Measurements from ENCODE around the gene ZIC2.

The ZIC2 gene

DNA sequence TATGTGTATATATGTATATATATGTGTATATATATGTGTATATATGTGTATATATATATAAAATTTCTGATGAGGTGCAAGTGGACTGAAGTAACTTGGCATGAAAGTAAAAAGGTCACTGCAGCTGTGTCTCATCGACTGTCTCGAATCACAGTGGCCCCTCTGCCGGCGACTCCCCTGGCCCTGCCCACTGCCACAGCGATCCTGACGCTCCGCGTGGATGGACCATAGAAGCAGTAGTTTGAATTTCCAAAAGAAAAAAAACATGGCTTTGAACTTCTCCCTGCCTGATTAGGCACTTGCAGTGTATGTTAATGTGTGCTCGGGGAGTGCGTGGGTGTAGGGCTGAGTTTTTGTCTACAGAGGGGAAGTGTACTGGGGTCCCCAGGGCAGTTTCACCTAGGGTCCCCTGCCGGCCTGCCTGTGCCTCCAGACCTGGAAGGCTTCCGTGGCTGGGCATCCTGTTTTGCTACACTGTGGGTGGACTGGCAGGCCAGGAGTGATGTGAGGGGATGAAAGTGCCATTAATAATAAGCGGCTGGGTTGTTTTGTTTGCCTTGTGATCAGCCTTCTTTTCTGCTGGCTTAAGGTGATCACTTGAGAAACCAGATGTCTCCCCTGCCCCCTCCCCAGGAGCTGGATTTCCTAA, 20.8 kb upstream of the ZIC2 start:
- no peak for DNase-seq

DNA sequence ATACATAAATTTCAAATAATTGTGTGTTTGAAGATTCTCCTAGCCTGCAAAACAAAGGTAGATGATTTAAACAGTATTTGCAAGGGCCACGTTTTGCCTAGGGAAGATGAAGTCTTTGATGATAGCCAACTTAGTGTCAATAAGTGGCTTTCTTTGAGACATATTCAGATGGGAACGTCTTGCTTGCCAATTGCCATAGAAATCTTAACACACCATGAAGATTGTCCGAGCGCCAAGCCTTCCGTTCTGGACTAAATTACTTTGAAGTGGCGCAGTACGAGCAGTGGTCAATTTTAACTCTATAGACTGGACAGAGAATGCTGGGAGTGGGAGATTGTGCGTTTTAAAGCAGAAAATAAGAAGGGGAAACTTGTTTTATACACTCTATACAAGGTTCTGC, 19.9 kb upstream of the ZIC2 start:
- DNase-seq, result no peak

DNA sequence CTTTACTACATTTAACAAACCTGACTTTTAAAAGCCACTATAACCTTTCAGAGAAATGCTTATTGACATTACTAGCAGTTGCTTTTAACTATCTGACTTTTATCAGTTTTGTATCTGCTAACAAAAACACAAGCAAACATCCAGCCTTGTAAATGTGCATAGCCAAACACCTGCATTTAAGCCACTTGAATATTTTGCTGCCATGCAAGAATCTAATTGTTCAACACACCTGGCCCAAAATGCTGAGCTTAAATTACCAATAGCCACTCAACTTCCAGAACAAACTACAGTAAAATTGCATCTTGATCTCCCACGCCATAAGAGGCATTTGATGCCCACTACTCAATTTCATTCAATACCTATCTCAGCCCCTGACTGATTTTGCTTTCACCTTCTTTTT, 19.3 kb upstream of the ZIC2 start:
- no peak for DNase-seq

DNA sequence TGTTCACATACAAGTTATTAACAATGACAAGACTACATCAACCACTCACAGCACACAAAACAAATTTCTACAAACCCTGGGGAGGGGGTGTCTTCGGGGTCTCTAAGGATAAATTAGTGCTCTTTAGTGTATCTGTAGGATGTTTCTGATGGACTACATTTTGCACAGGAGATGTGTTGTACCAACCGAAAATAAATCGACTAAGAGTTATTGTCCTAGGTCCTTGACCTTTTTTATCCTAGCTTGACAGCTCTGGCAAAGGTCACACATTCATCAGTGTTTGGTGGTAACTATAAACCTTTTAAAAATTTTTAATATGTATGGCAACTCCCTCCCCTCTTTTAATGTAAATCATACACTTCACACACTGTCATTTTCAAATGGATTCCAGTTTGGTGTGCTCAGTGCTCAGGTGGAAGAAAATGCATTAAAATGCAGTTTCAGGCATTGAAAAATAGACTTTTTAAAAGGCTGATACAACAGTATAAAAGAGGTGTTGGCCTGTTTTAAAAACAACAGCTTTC, 17.7 kb upstream of the ZIC2 start:
- no peak for DNase-seq

DNA sequence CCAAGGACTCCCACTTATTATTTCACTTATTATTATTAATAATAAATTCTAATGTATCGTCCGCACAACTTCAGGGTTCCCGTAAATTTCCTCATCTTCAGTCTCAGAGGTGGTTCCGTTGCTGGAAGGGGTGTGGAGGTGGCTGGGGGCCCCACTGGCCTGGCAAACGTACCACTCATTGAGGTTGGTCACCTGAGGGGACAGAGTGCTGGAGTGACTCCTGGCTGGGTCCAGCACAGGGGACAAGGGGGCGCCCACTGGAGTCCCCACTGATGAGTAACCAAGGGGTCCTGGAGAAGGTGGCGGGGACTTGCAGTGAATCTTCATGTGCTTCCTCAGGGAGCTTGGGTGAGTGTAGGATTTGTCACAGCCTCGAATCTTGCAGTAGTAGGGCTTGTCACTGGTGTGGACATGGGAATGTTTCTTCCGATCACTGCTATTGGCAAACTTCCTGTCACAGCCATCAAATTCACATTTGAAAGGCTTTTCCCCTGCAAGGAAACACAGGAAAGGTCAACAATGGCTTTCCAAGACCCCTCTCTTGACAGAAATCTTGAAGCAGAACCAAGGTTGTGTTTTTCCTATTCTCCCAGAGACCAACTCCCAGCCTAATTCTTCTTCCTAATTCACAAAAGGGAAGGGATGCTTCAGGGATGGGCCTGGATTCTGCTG, 16.1 kb upstream of the ZIC2 start:
- DNase-seq, result no peak

DNA sequence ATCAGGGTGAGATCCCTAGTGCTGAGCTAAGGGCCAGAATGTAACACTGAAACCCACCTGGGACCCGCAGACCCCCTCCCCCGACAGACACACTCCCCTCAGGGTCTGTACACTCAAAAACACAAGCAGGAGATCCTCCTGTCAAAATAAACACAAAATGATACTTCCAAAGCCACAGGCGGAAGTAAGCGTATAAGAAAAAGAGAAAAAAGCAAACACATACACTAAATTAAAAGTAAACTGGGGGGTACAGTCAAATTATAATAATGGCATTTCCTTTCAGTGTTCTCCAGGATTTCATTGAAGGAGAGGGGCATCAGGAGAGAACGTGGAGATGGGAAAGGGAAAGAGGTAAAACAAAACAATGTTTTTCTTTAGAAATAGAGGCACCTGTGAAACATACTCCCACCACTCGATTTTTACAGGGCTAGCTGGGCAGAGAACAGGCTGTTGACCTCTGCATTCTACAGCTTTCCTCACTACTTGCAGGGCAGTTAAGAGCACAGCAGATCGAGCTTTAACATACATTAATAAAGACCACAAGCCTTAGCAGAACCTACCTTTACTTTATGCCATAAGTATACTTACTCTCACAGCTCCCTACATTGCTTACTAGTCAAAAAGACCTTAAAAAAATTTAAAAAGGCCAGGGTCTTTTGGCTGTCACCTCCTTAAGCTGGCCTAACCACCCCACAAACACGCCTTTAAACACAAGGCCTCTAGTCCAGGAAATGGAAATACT, 15.3 kb upstream of the ZIC2 start:
- DNase-seq, result no peak

DNA sequence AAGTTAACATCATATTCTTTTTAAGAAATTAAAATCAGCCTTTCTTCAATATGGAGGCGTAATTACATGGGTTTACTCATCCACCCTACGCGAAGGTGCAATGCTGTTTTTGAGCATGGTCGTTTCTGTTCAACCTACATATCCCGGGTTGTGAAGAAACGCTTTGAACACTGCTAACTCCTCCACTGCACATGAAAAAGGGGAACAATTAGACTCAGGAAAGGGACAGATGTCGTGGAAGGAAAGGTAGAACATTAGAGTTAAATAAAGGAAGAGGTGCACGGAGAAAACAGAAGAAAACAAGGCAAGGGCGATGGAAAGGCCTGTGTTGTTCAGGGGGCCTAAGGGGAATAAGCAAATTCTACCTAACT, 14.1 kb upstream of the ZIC2 start:
- DNase-seq, result no peak

DNA sequence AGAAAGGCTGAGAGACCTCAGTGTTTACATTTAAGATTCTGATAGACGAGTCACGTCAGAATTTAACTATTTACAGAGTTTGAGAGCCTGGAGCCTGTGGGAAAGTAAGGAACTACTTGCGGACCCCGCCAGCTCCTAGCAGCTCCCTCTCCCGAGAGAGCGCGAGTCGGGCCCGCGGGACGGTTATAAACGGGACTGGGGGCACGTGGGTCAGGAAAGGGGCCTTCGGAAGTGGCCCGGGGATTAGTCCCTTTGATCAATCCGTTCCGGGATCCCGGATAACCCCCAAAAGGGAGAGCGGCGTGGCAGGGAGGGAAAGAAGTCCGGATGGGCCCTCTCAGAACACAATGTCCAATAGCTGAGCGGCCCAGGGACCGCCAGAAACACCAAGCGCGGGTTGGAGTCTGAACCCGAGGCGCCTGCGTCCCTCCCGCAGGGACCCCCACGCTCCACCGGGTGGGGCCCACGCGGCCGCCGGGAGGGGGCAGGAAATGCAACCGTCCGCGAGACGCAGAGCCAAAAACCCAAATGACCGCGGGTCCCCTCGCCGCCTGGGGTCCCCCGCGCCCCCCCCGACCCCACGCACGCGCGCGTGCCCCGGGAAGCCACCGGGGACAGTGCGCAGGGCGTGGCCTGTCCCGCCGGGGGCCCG, 13.6 kb upstream of the ZIC2 start:
- DNase-seq, result no peak

DNA sequence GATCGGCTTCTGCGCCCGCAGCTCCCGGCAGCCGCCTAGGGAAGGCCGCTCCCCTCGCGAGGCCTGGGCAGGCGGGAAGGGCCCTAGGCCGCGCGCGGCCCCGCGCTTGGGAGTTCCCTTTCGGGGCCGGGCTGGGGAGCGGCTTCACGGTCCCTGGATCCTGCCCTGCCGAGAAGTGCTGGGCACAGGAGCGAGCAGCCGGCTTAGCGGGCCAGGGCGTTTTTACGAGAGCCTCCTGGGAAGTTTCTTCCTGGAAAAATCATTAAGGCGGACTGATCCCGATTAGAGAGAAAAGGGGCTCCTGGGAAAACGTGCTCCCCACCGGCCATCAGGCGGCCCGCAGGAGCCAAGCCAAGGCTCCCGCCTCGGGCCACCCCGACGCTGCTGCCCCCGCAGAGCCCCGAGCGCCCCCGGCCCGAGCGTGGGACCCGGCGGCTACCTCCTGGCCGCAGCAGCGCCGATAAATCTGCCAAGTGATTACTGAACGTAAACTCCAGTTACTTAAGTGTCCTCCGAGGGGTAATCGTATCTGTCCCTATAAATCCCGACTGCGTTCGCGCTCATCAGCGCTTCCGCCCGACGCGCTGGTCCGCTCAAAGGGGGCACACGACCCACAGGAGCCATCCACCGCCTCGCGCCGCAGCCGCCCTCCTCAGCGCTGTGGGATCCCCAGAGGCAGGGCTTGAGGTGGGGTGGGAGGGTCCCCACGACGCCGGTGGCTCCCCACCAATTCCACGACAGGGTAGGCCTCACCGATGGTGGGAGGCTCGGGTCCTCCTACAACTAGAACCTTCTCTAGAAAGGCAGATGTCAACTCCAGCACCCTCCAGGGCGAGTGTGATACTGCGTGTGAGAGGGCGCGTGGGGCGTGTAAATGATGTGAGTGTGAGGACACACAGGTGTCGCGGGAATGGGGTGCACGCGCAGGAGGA, 12.8 kb upstream of the ZIC2 start:
- no peak for DNase-seq

DNA sequence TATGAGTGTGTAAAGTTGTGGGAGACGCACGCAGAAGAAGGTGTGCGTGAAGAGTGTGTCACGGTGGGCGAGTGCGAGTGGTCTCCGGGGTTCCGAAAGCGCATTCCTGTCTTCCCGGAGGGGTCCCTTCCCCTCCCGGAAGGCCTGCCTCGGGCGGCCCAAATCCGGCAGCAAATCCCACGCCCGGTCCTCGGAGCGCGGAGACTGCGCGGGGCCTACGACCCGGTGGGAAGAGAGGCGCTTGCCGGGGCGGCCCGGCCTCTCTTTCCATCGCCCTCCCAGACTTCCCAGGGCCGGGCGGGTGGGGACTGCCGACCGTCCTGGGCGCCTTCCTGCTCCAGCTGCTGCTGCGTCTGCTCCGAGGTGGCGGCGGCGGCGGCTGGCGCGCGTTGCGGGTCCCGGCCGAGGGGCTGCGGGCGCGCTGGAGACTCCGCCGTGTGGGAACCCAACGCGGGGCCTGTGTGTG, 12.1 kb upstream of the ZIC2 start:
- DNase-seq, result no peak

DNA sequence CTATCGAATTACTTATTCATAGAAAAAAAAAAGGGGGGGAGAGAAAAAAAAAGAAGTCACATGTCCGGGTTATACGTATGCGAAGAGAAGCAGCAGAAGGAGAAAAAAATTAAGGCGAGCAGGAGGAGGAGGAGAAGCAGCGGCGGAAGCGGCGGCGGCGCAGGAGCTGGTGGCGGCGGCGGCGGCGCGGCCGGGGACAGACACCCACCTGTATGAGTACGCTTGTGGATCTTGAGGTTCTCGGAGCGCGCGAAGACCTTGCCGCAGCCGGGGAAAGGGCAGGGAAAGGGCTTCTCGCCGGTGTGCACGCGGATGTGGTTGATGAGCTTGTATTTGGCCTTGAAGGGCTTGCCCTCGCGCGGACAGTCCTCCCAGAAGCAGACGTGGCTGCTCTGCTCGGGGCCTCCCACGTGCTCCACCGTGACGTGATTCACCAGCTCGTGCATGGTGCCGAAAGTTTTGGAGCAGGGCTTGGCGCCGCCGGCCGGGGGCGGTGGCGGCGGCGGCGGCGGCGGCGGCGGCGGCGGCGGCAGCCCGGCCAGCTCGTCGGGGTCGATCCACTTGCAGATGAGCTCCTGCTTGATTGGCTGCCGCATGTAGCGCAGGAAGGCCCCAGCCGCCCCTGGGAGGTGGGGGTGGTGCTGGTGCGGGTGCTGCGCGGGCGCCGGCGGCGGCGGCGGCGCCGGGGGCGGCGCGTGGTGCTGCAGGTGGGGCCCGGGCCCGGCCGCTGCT, 11.5 kb upstream of the ZIC2 start:
- no peak for DNase-seq

DNA sequence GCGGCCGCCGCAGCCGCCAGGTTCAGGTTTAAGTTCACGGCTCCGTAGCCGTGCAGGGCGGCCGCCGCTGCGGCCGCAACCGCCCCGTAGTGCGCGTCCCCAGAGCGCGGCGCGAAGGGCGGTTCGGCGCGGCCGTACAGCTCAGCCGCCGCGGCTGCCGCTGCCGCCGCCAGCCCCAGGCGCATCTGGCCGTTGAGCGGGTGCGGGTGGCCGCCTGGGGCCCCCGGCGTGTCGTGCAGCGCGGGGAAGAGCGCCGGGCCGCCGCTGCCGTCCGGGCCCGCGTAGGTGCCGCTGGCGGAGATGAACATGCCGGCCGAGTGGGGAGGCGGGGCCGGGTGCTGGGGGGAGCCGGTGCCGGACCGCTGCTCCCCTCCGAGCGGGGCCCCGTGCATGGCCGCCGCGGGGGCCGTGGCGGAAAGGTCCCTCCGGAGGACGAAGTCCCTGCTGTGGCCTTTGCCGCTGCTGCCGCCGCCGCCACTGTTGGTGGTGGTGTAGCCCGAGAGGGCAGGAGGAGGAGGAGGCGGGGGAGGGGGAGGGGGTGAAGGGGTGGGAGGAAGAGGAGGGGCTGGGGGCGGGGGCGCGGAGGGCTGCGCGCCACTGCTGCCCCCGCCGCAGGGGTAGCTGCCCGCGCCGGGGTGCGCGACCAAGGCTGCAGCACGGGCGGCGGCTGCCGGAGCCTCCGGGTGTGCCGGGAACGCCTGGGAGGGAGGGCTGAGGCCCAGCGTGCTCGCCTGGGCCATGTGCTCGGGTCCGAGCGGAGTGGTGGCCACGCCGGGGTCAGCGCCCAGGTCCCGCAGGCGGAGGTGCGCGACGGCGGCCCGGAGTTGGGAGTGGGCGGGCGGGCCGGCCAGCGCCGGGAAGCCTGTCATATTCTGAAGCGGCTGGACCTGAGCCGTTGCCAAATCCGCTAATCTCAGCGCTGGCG, 10.7 kb upstream of the ZIC2 start:
- DNase-seq, result no peak

DNA sequence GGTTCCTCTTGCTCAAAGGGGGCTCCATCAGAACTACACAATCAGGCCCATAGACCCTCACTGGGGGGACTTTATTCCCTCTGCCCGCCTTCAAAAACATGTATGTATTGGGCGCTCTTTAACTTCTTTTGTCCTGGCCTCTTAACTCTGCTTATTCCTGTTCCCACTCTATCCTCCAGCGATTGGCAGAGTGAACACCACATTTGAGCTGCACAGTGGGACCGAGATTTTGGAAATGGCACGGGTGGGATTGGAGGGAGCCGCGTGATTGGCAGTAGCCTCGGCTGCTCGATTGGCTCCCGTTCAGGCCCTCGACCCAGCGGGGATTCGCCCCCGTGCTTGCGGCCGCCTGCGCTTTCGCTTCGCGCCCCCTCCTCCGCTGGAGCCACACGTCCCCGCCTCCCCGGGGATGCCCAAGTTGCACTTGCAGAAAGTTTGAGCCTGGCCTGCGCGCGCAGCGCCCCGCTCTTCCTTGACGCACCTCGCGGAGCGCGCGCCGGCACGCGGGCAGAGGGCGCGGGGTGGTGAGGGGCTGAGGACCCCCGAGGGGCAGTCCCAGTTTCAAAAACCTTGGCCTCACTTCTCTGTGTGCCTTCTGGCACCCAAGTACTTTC, 9.9 kb upstream of the ZIC2 start, which contains the start of gene ZIC5:
ZIC5 (minus strand) TSS at position 192 of the 614 bp plus-strand sequence; CDS start at position 28, 164 bp downstream.
- no peak for DNase-seq

DNA sequence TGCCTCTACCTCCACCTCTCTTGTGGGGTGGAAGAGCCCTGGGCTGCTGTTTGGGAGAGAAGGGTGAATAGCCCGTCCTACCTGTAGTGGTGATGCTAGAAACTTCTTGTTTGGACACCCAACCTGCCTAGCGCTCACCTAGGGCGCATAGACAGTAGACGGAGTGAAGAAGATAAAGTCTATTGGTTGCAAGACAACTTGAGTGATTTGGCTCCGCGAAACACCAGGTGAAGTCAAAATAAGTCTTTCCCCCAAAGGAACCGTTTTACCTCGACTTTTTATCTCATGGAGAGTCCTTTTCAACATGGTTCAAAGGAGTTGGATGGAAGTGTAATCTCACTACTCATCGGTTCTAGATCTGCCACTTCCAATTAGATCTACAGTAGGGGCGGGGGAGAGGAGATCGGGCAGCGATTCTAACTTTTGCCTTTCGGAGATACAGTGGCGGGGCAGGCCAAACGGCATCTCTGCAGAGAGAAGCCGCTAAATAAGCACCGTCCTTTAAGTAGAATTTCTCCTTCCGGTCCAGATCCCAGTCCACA, 9.3 kb upstream of the ZIC2 start:
- DNase-seq, result no peak

DNA sequence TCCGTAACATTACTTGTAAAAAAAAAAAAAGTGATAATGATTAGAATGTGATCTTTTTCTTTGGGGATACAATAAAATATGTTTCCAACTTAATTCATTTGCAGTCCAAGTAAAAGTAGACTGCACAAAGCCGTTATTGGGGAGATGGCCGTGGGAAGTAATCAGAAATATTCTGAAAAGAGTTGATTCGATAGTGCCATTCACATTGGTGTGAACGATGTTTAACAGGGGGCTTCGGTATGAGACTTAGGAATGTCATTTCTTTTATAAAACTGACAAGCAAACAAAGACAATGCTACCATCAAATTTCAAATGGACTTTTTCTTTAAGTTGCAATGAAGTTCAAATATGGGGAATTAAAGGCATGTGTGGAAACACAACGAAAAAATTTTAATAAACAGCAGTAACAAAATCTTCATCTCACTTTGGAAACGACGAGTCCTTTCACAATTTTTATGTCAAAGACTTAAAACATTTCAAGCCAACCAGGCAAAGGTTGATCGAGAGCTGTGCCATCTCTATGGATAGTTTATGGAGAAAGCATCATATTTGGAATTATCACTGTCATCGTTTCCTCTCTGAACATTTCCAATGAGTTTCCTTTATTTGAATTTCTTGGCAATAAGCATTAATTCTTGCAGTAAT, 8.3 kb upstream of the ZIC2 start:
- no peak for DNase-seq

DNA sequence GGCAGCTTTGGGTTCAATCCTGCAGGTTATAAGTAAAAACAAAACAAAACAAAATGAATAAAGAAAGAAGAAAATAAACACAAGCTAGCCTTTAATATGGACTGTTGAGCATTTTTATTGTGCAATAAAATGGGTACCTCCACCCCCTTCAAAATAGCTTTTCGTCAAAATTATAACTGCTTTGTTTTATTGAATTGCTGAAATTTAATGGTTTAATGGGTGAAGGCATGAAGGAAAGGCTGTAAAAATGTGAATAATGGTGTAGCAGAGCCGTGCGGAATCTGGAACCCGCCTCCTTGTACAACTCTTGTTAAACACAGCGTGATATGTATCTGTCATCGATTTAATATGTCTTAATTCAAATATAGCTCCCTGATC, 7.8 kb upstream of the ZIC2 start:
- DNase-seq, result no peak

DNA sequence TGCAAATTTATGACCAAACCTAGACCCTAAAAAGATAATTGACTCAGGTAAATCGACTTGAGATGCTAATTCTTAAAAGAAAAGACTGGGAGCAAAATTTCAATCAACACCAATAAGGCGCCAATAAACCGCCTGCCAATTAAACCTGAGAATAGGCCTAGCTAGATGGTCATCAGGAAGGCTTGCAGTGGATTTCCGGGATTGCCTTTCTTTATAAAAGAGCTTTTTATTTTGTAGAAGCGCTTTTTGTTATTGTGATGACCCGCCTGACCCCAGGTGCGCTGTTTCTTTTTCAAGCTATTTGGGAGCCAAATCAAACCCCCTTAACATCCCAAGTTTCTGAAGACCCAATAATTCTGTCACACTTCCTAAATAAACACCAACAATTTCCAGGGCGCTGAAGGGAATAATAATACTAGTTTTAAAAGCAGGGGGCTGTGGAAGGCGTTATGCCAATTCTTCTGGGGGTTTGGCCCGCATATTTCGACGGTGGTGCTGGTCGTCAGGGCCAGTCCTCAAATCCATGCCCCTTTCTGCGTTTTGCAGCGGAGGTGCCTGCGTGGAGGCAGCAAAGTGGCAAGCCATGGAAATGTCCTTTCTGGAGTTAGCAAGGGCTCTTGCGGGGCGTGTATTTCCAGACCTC, 7.2 kb upstream of the ZIC2 start:
- no peak for DNase-seq

DNA sequence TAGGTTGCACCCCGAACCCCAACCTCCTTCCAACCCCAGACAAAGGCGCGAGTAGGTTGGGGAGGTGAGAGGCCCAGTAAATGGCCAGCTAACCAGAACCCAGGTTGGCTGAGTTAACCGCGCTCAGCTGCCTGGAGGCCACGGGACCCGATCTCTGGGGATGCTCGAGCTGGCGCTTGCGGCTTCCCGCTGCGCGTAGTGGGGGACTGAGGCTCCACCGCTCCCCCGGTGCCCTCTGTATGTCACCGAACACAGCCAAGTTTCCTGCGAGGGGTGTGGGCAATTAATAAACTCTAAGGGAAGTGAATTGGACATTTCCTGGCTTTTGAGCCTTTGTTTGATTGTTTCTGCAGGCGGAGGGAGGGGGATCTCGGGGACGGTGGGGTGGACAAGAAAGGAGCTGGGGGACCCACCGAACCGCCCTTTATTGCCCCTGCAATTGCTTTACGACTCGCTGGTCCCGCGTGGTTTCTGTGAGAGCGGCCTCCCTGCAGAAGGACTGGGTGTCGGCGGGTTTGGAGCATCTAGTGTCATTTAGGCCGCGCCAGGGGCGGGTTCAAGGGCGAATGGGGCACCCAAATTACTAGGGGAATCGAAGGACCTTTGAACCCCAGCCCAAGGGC, 6.5 kb upstream of the ZIC2 start:
- no peak for DNase-seq
